ENCODE results near the gene MZF1.

The MZF1 gene

GRCh38 chr19:58548859-58549663 lies 24.1 kb downstream of the MZF1 start:
- Mint-ChIP-seq H3K36me3 (ENCODE audit: low read depth) (peaks cover 63% of the 10 kb centered on the region), H3K4me1 (peaks cover 33% of the 10 kb centered on the region), H3K9me3 (no peaks in the 10 kb centered on the region), H3K27me3 (ENCODE audit: low read depth) (peaks cover under 1% of the 10 kb centered on the region), H3K4me3 (no peak overlapping the region), H3K27ac (no peak overlapping the region)
- TF ChIP-seq CTCF (IDR thresholded peaks at IDR 0.05; ENCODE audit: unreplicated experiment in 3 of 3), result no peak

- Mint-ChIP-seq H3K27me3 (ENCODE audit: low read depth) (peaks cover 9% of the 10 kb centered on the region), H3K9me3 (no peaks in the 10 kb centered on the region), H3K4me3 (peak overlapping the region; percentile 97 to 99 (median 97)), H3K36me3 (ENCODE audit: low read depth) (peaks cover 53% of the 10 kb centered on the region), H3K4me1 (peaks cover 27% of the 10 kb centered on the region), H3K27ac (peak overlapping the region in 2 of 3 experiments; percentile 44 to 54)
- no peak for TF ChIP-seq CTCF (IDR thresholded peaks at IDR 0.05; ENCODE audit: unreplicated experiment in 3 of 3)
These were observed 25.5 kb downstream of the MZF1 start for GRCh38 chr19:58547323-58548312.

GRCh38 chr19:58546019-58546530 lies 27.1 kb downstream of the MZF1 start:
- TF ChIP-seq CTCF (IDR thresholded peaks at IDR 0.05; ENCODE audit: unreplicated experiment in 3 of 3), result no peak
- Mint-ChIP-seq H3K36me3 (ENCODE audit: low read depth) (peaks cover 43% of the 10 kb centered on the region), H3K4me1 (peaks cover 27% of the 10 kb centered on the region), H3K27ac (peak overlapping the region; percentile 70 to 93 (median 92)), H3K27me3 (ENCODE audit: low read depth) (peaks cover 10% of the 10 kb centered on the region), H3K4me3 (peak overlapping the region; percentile 97 to 99 (median 97)), H3K9me3 (no peaks in the 10 kb centered on the region)

- peaks cover 40% of the 10 kb centered on the region for H3K36me3 Mint-ChIP-seq (ENCODE audit: low read depth)
- H3K27me3 Mint-ChIP-seq (ENCODE audit: low read depth), result peaks cover 11% of the 10 kb centered on the region
- no peak for TF ChIP-seq CTCF (IDR thresholded peaks at IDR 0.05; ENCODE audit: unreplicated experiment in 3 of 3)
- H3K4me3 Mint-ChIP-seq, result peak overlapping the region; percentile 97 to 99 (median 97)
- no peaks in the 10 kb centered on the region for H3K9me3 Mint-ChIP-seq
- H3K27ac Mint-ChIP-seq, result peak overlapping the region; percentile 70 to 93 (median 92)
- H3K4me1 Mint-ChIP-seq, result peaks cover 27% of the 10 kb centered on the region
These were observed 27.7 kb downstream of the MZF1 start for GRCh38 chr19:58545286-58546018.

GRCh38 chr19:58544591-58545285 lies 28.4 kb downstream of the MZF1 start:
- no peaks in the 10 kb centered on the region for H3K9me3 Mint-ChIP-seq
- peaks cover 27% of the 10 kb centered on the region for H3K4me1 Mint-ChIP-seq
- peaks cover 16% of the 10 kb centered on the region for H3K27me3 Mint-ChIP-seq (ENCODE audit: low read depth)
- peak overlapping the region; percentile 97 to 99 (median 97) for H3K4me3 Mint-ChIP-seq
- no peak for TF ChIP-seq CTCF (IDR thresholded peaks at IDR 0.05; ENCODE audit: unreplicated experiment in 3 of 3)
- peaks cover 37% of the 10 kb centered on the region for H3K36me3 Mint-ChIP-seq (ENCODE audit: low read depth)
- H3K27ac Mint-ChIP-seq, result peak overlapping the region; percentile 99 to 100 (median 99)

Data from nephron (organoid).